Vagina (tissue), 2 donors: ENCODE results near the gene COPS6. TPM values are rescaled to one million over a fixed set of nuclear protein-coding genes. Genes with fewer than 3 reads are reported as not detected.

Source experiments
- DNase-seq, 2 donors: peaks; one replicate each; pipeline ENCODE4 v3.0.0-alpha.2; 2017; ENCODE audit errors: extremely low spot score in 2 of 2
- H3K27ac ChIP-seq: fragments of 200-600 bp; sonication (generic); one replicate; pipeline ENCODE4 v1.5.1; 2019
- H3K27me3 ChIP-seq: fragments of 200-600 bp; sonication (generic); one replicate; pipeline ENCODE4 v1.5.1; 2019
- H3K36me3 ChIP-seq, 2 donors: fragments of 200-600 bp; sonication (generic); one replicate each; pipeline ENCODE4 v1.5.1; 2017 to 2019
- H3K4me1 ChIP-seq: fragments of 200-600 bp; sonication (generic); one replicate; pipeline ENCODE4 v1.5.1; 2019
- H3K4me3 ChIP-seq, 2 donors: fragments of 200-600 bp; sonication (generic); 1 replicate in 1 of 2; 2 replicates in 1 of 2; pipeline ENCODE4 v1.5.1; 2016 to 2019
- H3K9me3 ChIP-seq: fragments of 200-600 bp; sonication (generic); one replicate; pipeline ENCODE4 v1.5.1; 2019
- CTCF ChIP-seq, 3 experiments: fragments of 450-650 bp in 2 of 3; fragments of 200-600 bp in 1 of 3; sonication (generic) in 1 of 3; IDR thresholded peaks; one replicate each; pipeline ENCODE4 v1.5.1; 2017 to 2019; ENCODE audit warnings: antibody characterized with exemption in 3 of 3, mild to moderate bottlenecking in 2 of 3, moderate library complexity in 2 of 3
- POLR2A ChIP-seq, 2 donors: fragments of 450-650 bp; IDR thresholded peaks; one replicate each; pipeline ENCODE4 v1.6.1; 2017; ENCODE audit warnings: antibody characterized with exemption in 2 of 2, mild to moderate bottlenecking in 2 of 2, moderate library complexity in 2 of 2
- POLR2AphosphoS5 ChIP-seq, 2 donors: sonication (generic); formaldehyde crosslinking; IDR thresholded peaks; one replicate each; pipeline ENCODE4 v1.9.0; 2017; ENCODE audit warnings: antibody characterized with exemption in 2 of 2, mild to moderate bottlenecking in 2 of 2, low read depth in 1 of 2; ENCODE audit not compliant: insufficient read depth in 1 of 2
- intact Hi-C: fragments of 100-400 bp; cut with DNase I; formaldehyde crosslinking; loops from one replicate; pipeline ENCODE4 v1.15.1; 2023
- total RNA-seq: library from RNA; depleted of rRNA; stranded (reverse); fragments of >200 nt; gene quantifications from one replicate; pipeline ENCODE4 v1.2.3, GENCODE V29; 2016

COPS6 gene
- total RNA-seq, 1 donor from 2014 or later = 59.9 TPM

GRCh38 chr7:100122067-100122466 is 33.3 kb downstream of the COPS6 start:
- Histone ChIP-seq H3K4me3 (no peak overlapping the region), H3K27me3 (no peaks in the 10 kb centered on the region), H3K36me3 (no peaks in the 10 kb centered on the region), H3K9me3 (no peaks in the 10 kb centered on the region), H3K27ac (no peak overlapping the region), H3K4me1 (peaks cover 39% of the 10 kb centered on the region)
- intact Hi-C loops = no loop called here
- TF ChIP-seq POLR2A (IDR thresholded peaks at IDR 0.05) (no peak), CTCF (IDR thresholded peaks at IDR 0.05) (no peak), POLR2AphosphoS5 (IDR thresholded peaks at IDR 0.05; ENCODE audit: insufficient read depth in 1 of 2, low read depth in 1 of 2) (no peak)
- no peak for DNase-seq

DNA sequence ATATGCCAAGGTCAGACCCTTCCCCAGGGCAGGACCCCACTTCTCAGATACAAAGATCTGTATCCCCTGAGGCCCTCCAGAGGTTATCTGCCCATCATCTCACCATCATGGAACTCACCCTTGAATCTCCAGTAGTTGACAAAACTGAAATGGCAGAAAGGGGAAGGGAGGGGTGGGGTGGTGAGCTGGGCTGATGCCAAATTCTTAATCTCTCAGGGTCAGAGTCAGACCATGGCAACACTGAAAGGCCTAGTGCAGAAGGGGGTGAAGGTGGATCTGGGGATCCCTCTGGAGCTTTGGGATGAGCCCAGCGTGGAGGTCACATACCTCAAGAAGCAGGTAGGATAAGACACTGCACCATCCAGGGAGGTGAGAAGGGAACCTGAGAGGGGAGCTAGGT is 33.8 kb downstream of the COPS6 start:
- intact Hi-C loops = no loop called here
- Histone ChIP-seq H3K4me1 (peaks cover 39% of the 10 kb centered on the region), H3K36me3 (no peaks in the 10 kb centered on the region), H3K27ac (no peak overlapping the region), H3K27me3 (no peaks in the 10 kb centered on the region), H3K4me3 (no peak overlapping the region), H3K9me3 (no peaks in the 10 kb centered on the region)
- no peak for TF ChIP-seq CTCF (IDR thresholded peaks at IDR 0.05)
- no peak for TF ChIP-seq POLR2AphosphoS5 (IDR thresholded peaks at IDR 0.05; ENCODE audit: insufficient read depth in 1 of 2, low read depth in 1 of 2)
- TF ChIP-seq POLR2A (IDR thresholded peaks at IDR 0.05) = no peak
- DNase-seq = no peak

GRCh38 chr7:100124301-100125230 is 35.8 kb downstream of the COPS6 start:
- H3K27me3 ChIP-seq = no peaks in the 10 kb centered on the region
- TF ChIP-seq POLR2AphosphoS5 (IDR thresholded peaks at IDR 0.05; ENCODE audit: insufficient read depth in 1 of 2, low read depth in 1 of 2) = no peak
- TF ChIP-seq POLR2A (IDR thresholded peaks at IDR 0.05) = no peak
- TF ChIP-seq CTCF (IDR thresholded peaks at IDR 0.05) = no peak
- no peaks in the 10 kb centered on the region for H3K36me3 ChIP-seq
- no peak for DNase-seq
- no peaks in the 10 kb centered on the region for H3K9me3 ChIP-seq
- peaks cover 39% of the 10 kb centered on the region for H3K4me1 ChIP-seq
- no peak overlapping the region for H3K4me3 ChIP-seq
- intact Hi-C loops = no loop called here
- H3K27ac ChIP-seq = no peak overlapping the region

DNA sequence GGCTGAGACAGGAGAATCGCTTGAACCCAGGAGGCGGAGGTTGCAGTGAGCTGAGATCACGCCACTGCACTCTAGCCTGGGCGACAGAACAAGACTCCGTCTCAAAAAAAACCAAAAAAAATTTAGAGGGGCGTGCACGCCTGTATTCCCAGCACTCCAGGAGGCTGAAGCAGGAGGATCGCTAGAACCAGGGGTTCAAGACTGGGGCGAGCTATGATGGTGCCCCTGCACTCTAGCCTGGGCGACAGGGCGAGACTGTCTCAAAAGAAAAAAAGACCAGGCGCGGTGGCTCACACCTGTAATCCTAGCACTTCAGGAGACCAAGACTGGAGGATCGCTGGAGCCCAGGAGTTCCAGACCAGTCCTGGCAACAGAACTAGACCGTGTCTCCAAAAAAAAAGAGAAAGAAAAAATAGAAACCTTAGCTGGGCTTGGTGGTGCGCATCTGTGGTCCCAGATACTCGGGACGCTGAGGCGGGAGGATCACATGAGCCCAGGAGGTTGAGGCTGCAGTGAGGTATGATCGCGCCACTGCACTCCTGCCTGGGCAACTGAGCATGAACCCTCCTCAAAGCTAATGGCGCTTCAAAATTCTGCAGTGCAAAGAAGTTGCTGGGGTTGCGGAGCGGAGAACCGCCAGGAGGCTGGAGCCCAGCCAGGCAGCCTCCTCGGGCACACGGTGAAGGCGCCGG is 37.6 kb downstream of the COPS6 start:
- intact Hi-C loops = no loop called here
- no peak for DNase-seq
- Histone ChIP-seq H3K36me3 (no peaks in the 10 kb centered on the region), H3K27me3 (no peaks in the 10 kb centered on the region), H3K27ac (peak overlapping the region; percentile 96), H3K4me3 (peak overlapping the region; percentile 86 to 92), H3K4me1 (peaks cover 39% of the 10 kb centered on the region), H3K9me3 (no peaks in the 10 kb centered on the region)
- TF ChIP-seq POLR2A (IDR thresholded peaks at IDR 0.05) (no peak), POLR2AphosphoS5 (IDR thresholded peaks at IDR 0.05; ENCODE audit: insufficient read depth in 1 of 2, low read depth in 1 of 2) (no peak), CTCF (IDR thresholded peaks at IDR 0.05) (no peak)
